ENCODE data around the gene CEACAM4. TPM values are rescaled to one million over a fixed set of nuclear protein-coding genes. Genes with fewer than 3 reads are reported as not detected.

The CEACAM4 gene
- total and polyA plus RNA-seq, 4 donors = 0.63 to 2.2 (median 0.80) TPM

DNA sequence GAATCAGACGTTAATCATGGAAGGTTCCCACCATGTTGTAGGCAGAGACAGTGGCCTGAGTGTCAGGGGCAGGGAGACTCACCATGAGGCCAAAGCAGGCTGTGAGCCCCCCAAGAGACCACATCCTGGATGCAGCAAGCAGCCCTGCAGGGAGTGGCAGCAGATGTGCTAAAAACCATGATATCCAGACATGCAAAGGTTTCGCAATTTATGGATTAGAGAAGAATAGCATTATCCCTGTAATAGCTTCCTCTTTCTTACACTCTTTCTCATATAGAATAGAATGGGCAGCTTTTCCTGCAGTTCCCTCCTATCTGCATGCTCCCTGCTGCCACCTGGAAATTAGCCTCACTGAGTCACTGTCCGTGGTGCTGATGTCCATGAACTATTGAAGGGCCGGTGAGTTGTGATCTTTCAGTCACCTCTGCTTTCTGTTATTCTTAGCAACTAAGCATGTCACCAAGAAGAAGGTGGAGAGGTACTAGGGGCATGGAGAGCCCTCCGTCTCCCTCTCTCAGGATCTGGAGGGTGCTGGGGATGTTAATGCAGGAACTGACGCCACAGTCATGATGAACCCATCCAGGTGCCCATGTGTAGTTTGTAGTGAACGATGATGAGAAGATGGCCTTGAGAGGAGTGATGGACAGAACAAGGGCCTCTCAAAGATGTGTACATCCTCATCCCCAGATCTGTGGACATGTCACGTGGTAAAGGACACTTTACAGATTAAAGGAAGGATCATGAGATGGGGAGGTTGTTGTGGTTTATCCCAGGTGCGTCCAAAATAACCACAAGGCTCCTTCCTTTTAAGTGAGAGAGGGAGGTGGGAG lies 9.9 kb downstream of the CEACAM4 start:
- peaks cover 0 to 3% (median 0%) of the 10 kb centered on the region in 4 donors for H3K27me3 ChIP-seq (ENCODE audit: control insufficient read depth in 4 of 4, insufficient read depth in 4 of 4, low read length in 3 of 4)
- H3K36me3 ChIP-seq (ENCODE audit: control insufficient read depth in 4 of 4, insufficient read depth in 3 of 4, low read depth in 1 of 4, low read length in 3 of 4) = no peaks in the 10 kb centered on the region
- H3K4me3 ChIP-seq (ENCODE audit: low read depth in 1 of 3, low read length in 3 of 3) = no peak overlapping the region
- H3K4me1 ChIP-seq (ENCODE audit: control insufficient read depth in 4 of 4, insufficient read depth in 4 of 4, low read length in 3 of 4) = peaks cover 0 to 2% (median 0%) of the 10 kb centered on the region in 4 donors
- 40% methylated on average over 9 of the region's 9 CpGs for WGBS
- DNase-seq (ENCODE audit: low spot score) = no peak
- H3K9me3 ChIP-seq (ENCODE audit: control insufficient read depth in 4 of 4, low read length in 3 of 4) = no peaks in the 10 kb centered on the region
- no peak overlapping the region for H3K9ac ChIP-seq (ENCODE audit: low read depth in 1 of 2, low read length in 2 of 2)
- TF ChIP-seq, protein P1, sequence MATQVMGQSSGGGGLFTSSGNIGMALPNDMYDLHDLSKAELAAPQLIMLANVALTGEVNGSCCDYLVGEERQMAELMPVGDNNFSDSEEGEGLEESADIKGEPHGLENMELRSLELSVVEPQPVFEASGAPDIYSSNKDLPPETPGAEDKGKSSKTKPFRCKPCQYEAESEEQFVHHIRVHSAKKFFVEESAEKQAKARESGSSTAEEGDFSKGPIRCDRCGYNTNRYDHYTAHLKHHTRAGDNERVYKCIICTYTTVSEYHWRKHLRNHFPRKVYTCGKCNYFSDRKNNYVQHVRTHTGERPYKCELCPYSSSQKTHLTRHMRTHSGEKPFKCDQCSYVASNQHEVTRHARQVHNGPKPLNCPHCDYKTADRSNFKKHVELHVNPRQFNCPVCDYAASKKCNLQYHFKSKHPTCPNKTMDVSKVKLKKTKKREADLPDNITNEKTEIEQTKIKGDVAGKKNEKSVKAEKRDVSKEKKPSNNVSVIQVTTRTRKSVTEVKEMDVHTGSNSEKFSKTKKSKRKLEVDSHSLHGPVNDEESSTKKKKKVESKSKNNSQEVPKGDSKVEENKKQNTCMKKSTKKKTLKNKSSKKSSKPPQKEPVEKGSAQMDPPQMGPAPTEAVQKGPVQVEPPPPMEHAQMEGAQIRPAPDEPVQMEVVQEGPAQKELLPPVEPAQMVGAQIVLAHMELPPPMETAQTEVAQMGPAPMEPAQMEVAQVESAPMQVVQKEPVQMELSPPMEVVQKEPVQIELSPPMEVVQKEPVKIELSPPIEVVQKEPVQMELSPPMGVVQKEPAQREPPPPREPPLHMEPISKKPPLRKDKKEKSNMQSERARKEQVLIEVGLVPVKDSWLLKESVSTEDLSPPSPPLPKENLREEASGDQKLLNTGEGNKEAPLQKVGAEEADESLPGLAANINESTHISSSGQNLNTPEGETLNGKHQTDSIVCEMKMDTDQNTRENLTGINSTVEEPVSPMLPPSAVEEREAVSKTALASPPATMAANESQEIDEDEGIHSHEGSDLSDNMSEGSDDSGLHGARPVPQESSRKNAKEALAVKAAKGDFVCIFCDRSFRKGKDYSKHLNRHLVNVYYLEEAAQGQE (IDR thresholded peaks at IDR 0.05) = peak; percentile 98
- TF ChIP-seq TAF1 (conservative IDR thresholded peaks at IDR 0.05) = no peak
- no peak overlapping the region for H3K27ac ChIP-seq (ENCODE audit: low read depth in 1 of 2, low read length in 2 of 2)

DNA sequence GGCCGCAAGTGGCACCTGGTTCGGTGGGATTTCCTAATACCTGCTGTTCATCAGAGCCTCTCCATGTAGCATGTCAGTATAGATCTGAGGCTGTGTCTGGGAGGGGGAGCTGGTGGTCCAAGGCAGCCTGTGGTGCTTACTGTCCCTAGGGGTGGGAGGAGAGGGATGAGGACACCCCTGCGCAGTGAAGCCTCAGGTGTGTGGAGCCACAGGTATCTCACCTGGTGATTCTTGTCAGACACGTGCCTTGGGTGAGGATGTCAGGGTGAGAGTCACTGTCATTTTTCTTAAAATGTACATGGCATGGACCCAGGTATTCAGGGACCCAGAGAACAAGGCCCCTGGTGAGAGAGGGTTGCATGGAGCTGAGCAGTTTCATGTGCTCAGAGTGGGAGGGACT lies 11.7 kb downstream of the CEACAM4 start:
- no peak overlapping the region for H3K27ac ChIP-seq (ENCODE audit: low read depth in 1 of 2, low read length in 2 of 2)
- DNase-seq (ENCODE audit: low spot score) = no peak
- TF ChIP-seq NR2F2 (IDR thresholded peaks at IDR 0.05) (no peak), EGR1 (IDR thresholded peaks at IDR 0.05; ENCODE audit: low read depth in 2 of 2) (no peak), HNF4G (IDR thresholded peaks at IDR 0.05) (no peak), RAD21 (IDR thresholded peaks at IDR 0.05) (no peak), HNF4A (conservative IDR thresholded peaks at IDR 0.05) (no peak), FOXA2 (IDR thresholded peaks at IDR 0.05) (no peak), FOXA1 (IDR thresholded peaks at IDR 0.05) (no peak), SP1 (IDR thresholded peaks at IDR 0.05) (no peak), JUND (IDR thresholded peaks at IDR 0.05) (no peak)
- TF ChIP-seq, protein P2, sequence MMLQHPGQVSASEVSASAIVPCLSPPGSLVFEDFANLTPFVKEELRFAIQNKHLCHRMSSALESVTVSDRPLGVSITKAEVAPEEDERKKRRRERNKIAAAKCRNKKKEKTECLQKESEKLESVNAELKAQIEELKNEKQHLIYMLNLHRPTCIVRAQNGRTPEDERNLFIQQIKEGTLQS (IDR thresholded peaks at IDR 0.05) = no peak
- TF ChIP-seq, protein P3, sequence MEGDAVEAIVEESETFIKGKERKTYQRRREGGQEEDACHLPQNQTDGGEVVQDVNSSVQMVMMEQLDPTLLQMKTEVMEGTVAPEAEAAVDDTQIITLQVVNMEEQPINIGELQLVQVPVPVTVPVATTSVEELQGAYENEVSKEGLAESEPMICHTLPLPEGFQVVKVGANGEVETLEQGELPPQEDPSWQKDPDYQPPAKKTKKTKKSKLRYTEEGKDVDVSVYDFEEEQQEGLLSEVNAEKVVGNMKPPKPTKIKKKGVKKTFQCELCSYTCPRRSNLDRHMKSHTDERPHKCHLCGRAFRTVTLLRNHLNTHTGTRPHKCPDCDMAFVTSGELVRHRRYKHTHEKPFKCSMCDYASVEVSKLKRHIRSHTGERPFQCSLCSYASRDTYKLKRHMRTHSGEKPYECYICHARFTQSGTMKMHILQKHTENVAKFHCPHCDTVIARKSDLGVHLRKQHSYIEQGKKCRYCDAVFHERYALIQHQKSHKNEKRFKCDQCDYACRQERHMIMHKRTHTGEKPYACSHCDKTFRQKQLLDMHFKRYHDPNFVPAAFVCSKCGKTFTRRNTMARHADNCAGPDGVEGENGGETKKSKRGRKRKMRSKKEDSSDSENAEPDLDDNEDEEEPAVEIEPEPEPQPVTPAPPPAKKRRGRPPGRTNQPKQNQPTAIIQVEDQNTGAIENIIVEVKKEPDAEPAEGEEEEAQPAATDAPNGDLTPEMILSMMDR (IDR thresholded peaks at IDR 0.05; ENCODE audit: low read depth, low read length, missing input control) = no peak
- TF ChIP-seq, protein P4, sequence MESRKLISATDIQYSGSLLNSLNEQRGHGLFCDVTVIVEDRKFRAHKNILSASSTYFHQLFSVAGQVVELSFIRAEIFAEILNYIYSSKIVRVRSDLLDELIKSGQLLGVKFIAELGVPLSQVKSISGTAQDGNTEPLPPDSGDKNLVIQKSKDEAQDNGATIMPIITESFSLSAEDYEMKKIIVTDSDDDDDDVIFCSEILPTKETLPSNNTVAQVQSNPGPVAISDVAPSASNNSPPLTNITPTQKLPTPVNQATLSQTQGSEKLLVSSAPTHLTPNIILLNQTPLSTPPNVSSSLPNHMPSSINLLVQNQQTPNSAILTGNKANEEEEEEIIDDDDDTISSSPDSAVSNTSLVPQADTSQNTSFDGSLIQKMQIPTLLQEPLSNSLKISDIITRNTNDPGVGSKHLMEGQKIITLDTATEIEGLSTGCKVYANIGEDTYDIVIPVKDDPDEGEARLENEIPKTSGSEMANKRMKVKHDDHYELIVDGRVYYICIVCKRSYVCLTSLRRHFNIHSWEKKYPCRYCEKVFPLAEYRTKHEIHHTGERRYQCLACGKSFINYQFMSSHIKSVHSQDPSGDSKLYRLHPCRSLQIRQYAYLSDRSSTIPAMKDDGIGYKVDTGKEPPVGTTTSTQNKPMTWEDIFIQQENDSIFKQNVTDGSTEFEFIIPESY (IDR thresholded peaks at IDR 0.05) = no peak
- TF ChIP-seq, protein P1 (IDR thresholded peaks at IDR 0.05) = no peak
- no peaks in the 10 kb centered on the region for H3K4me1 ChIP-seq (ENCODE audit: control insufficient read depth in 4 of 4, insufficient read depth in 4 of 4, low read length in 3 of 4)
- H3K9ac ChIP-seq (ENCODE audit: low read depth in 1 of 2, low read length in 2 of 2) = no peak overlapping the region
- H3K27me3 ChIP-seq (ENCODE audit: control insufficient read depth in 4 of 4, insufficient read depth in 4 of 4, low read length in 3 of 4) = no peaks in the 10 kb centered on the region
- H3K4me3 ChIP-seq (ENCODE audit: low read depth in 1 of 3, low read length in 3 of 3) = no peak overlapping the region
- no peaks in the 10 kb centered on the region for H3K36me3 ChIP-seq (ENCODE audit: control insufficient read depth in 4 of 4, insufficient read depth in 3 of 4, low read depth in 1 of 4, low read length in 3 of 4)
- WGBS = 74% methylated on average over 4 of the region's 4 CpGs
- no peaks in the 10 kb centered on the region for H3K9me3 ChIP-seq (ENCODE audit: control insufficient read depth in 4 of 4, low read length in 3 of 4)

Measured in liver (tissue), 9 donors.